BE2C (cell line): Measurements from ENCODE around the gene PBX3.
"Not testable (repeated sequence)": the region's sequence is repeated elsewhere in the genome, so short reads cannot be mapped to it uniquely, and the experiment has no call there.

Source experiments
- DNase-seq: peaks from one replicate; pipeline ENCODE4 v3.0.0-alpha.2; 2020
- H3K27me3 ChIP-seq: fragments of 250-450 bp; sonication (Bioruptor Pico); 2 replicates; pipeline ENCODE4 v1.5.1; 2020; ENCODE audit warnings: mild to moderate bottlenecking
- H3K36me3 ChIP-seq: fragments of 250-450 bp; sonication (Bioruptor Pico); 2 replicates; pipeline ENCODE4 v1.5.1; 2020; ENCODE audit warnings: mild to moderate bottlenecking
- H3K4me1 ChIP-seq: fragments of 250-450 bp; sonication (Bioruptor Pico); 2 replicates; pipeline ENCODE4 v1.5.1; 2020
- H3K4me3 ChIP-seq: 2 replicates; pipeline ENCODE4 v1.5.1; 2011; ENCODE audit warnings: low read depth, low read length
- H3K9me3 ChIP-seq: fragments of 250-450 bp; sonication (Bioruptor Pico); 2 replicates; pipeline ENCODE4 v1.5.1; 2020
- CTCF ChIP-seq: IDR thresholded peaks from 2 replicates; pipeline ENCODE4 v1.5.1; 2012; ENCODE audit warnings: mild to moderate bottlenecking, low read depth, low read length

PBX3 gene

GRCh38 chr9:125821078-125821477 lies 73.9 kb downstream of the PBX3 start:
- TF ChIP-seq CTCF, result no peak
- peaks cover 8% of the 10 kb centered on the region for H3K4me1 ChIP-seq
- no peaks in the 10 kb centered on the region for H3K9me3 ChIP-seq
- DNase-seq, result no peak
- H3K4me3 ChIP-seq, result no peak overlapping the region
- no peaks in the 10 kb centered on the region for H3K36me3 ChIP-seq
- H3K27me3 ChIP-seq, result no peaks in the 10 kb centered on the region

- Histone ChIP-seq H3K4me1 (peaks cover 8% of the 10 kb centered on the region), H3K9me3 (no peaks in the 10 kb centered on the region), H3K4me3 (no peak overlapping the region), H3K27me3 (no peaks in the 10 kb centered on the region), H3K36me3 (no peaks in the 10 kb centered on the region)
- TF ChIP-seq CTCF, result no peak
- DNase-seq, result no peak
Observed at GRCh38 chr9:125822160-125822559, 75.0 kb downstream of the PBX3 start.

- Histone ChIP-seq H3K4me1 (peaks cover 10% of the 10 kb centered on the region), H3K27me3 (no peaks in the 10 kb centered on the region), H3K36me3 (no peaks in the 10 kb centered on the region; the same call in 1 of the 2 replicates), H3K9me3 (no peaks in the 10 kb centered on the region), H3K4me3 (no peak overlapping the region)
- no peak for DNase-seq
- no peak for TF ChIP-seq CTCF
Observed at GRCh38 chr9:125822902-125823301, 75.7 kb downstream of the PBX3 start.

- not testable (repeated sequence) for DNase-seq, H3K4me3 ChIP-seq, H3K36me3 ChIP-seq, H3K27me3 ChIP-seq, H3K9me3 ChIP-seq
- peaks cover 20% of the 10 kb centered on the region for H3K4me1 ChIP-seq
Observed at GRCh38 chr9:125823874-125824406, 76.8 kb downstream of the PBX3 start.

- no peak for TF ChIP-seq CTCF
- no peak overlapping the region for H3K4me3 ChIP-seq
- DNase-seq, result no peak
- no peaks in the 10 kb centered on the region for H3K9me3 ChIP-seq
- H3K27me3 ChIP-seq, result no peaks in the 10 kb centered on the region
- H3K36me3 ChIP-seq, result no peaks in the 10 kb centered on the region; the same call in 1 of the 2 replicates
- H3K4me1 ChIP-seq, result peaks cover 14% of the 10 kb centered on the region
Observed at GRCh38 chr9:125825762-125826161, 78.6 kb downstream of the PBX3 start.

GRCh38 chr9:125826850-125827249 lies 79.7 kb downstream of the PBX3 start:
- H3K4me1 ChIP-seq, result peaks cover 14% of the 10 kb centered on the region
- DNase-seq, result no peak
- TF ChIP-seq CTCF, result no peak
- no peaks in the 10 kb centered on the region; the same call in 1 of the 2 replicates for H3K36me3 ChIP-seq
- H3K4me3 ChIP-seq, result no peak overlapping the region
- H3K9me3 ChIP-seq, result no peaks in the 10 kb centered on the region
- no peaks in the 10 kb centered on the region for H3K27me3 ChIP-seq

GRCh38 chr9:125829743-125830142 lies 82.6 kb downstream of the PBX3 start:
- Histone ChIP-seq H3K9me3 (no peaks in the 10 kb centered on the region), H3K27me3 (no peaks in the 10 kb centered on the region), H3K4me3 (peak overlapping the region; percentile 56), H3K4me1 (peaks cover 14% of the 10 kb centered on the region), H3K36me3 (no peaks in the 10 kb centered on the region; the same call in 1 of the 2 replicates)
- peak; percentile 58 for DNase-seq
- TF ChIP-seq CTCF, result no peak
